Eye (tissue), 1 donor: ENCODE data around the gene AVEN.
"Not testable (repeated sequence)": the region's sequence is repeated elsewhere in the genome, so short reads cannot be mapped to it uniquely, and the experiment has no call there.

Experiments used
- DNase-seq: peaks from one replicate; pipeline ENCODE4 v3.0.0-alpha.2; 2015

The AVEN gene, protein sequence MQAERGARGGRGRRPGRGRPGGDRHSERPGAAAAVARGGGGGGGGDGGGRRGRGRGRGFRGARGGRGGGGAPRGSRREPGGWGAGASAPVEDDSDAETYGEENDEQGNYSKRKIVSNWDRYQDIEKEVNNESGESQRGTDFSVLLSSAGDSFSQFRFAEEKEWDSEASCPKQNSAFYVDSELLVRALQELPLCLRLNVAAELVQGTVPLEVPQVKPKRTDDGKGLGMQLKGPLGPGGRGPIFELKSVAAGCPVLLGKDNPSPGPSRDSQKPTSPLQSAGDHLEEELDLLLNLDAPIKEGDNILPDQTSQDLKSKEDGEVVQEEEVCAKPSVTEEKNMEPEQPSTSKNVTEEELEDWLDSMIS

GRCh38 chr15:34038871-34039789 lies at the start of gene AVEN:
Gene AVEN (minus strand): TSS chr15:34039204. CDS start chr15:34039046, 158 bp downstream.
- DNase-seq: peak; percentile 78

- DNase-seq: no peak
Observed at GRCh38 chr15:34085746-34086145, 46.7 kb upstream of the AVEN start.

- no peak for DNase-seq
Observed at GRCh38 chr15:34084086-34084485, 45.1 kb upstream of the AVEN start.

GRCh38 chr15:34079904-34080303 lies 40.9 kb upstream of the AVEN start:
- no peak for DNase-seq

GRCh38 chr15:34078900-34079299 lies 39.9 kb upstream of the AVEN start:
- no peak for DNase-seq

DNA sequence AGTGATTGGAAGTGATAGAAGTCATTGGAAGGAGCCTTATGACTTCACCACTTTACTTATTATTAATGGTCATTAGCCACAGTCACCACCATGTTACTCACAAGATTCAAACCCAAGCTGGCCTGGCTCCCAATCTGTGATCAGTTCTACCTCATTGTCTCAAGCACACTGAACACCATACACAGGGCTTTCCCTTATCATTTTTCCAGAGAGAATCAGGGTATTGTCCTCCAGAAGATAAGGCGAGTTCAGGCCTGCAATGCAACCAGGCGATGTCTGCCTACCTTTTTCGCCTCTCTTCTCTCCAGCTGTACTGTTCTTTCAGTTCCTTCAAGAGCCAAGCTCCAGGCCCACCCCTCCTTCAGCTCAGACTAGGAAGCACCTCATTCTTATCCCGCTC lies 37.8 kb upstream of the AVEN start:
- no peak for DNase-seq

- no peak for DNase-seq
Observed at GRCh38 chr15:34070003-34070402, 31.0 kb upstream of the AVEN start.

DNA sequence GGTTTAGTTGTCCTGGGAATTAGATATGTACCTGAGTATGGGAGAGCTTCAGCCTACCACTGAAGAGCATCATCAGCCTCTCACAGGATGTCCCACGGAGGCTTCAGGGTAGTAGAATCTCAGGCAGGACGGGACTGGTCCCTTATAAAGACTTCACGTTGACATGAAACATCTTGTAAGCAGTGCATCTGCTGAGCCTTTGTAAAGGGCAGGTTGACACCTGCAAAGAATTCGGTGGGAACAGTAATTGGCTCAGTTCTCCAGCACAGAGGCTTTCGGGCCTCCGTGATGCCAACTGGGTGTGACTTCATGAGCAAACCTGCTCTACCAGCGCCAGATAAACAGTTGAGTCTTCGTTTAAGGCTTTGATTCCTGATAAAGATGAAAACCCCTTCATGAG lies 26.9 kb upstream of the AVEN start:
- DNase-seq: no peak

DNA sequence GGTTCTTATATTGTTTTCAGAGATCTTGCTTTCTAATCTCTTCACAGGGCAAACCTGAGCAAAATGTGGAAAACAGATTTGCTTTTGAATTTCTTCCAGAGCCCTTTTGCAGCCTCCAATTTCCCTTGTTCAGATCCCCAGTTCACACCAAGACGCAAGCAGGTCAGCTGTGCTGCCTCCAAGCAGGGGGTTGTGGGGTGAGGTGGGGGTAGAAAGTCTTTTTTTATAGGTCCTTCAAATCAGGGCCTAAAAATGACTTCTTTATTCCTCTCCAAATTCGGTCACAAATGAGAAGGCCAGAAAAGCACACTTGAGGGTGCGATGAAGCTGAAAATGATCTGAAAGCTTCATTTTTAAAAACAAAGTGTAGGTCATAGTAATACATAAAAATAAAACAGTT lies 26.3 kb upstream of the AVEN start:
- DNase-seq: no peak

- DNase-seq: no peak
Observed at GRCh38 chr15:34064438-34064837, 25.4 kb upstream of the AVEN start.

DNA sequence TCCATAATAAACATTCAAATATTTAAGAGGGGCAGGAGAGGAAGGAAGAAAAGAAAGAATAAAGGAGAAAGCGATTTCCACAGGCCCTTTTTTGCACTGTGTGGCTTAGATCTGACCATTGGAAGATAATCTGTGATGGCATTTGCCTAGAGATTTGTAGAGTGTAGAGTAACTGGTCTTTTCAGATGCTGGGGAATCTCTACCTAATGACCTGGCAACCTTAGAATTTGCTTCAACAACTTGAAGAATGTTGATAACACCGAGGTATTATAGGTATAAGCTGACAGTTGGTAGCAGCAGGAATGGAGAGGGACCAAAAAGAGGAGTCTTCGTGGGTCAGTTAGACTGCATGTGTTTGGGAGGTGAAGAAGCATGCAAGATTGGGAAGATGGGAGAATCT lies 20.9 kb upstream of the AVEN start:
- DNase-seq: no peak

GRCh38 chr15:34059476-34059875 lies 20.5 kb upstream of the AVEN start:
- DNase-seq: no peak

DNA sequence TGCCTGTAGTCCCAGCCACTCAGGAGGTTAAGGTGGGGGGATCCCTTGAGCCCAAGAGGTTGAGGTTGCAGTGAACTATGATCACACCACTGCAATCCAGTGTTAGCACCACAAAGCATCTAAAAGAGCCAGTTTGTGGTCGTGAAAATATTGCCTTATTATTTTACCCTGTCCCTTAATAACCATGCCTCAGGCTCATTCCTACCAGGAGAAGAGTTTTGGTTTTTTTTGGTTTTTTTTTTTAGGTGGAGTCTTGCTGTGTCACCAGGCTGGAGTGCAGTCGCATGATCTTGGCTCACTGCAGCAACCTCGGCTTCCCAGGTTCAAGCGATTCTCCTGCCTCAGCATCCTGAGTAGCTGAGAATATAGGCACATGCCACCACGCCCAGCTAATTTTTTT lies 17.9 kb upstream of the AVEN start:
- DNase-seq: no peak

- DNase-seq: no peak
Observed at GRCh38 chr15:34055868-34056595, 17.0 kb upstream of the AVEN start.

DNA sequence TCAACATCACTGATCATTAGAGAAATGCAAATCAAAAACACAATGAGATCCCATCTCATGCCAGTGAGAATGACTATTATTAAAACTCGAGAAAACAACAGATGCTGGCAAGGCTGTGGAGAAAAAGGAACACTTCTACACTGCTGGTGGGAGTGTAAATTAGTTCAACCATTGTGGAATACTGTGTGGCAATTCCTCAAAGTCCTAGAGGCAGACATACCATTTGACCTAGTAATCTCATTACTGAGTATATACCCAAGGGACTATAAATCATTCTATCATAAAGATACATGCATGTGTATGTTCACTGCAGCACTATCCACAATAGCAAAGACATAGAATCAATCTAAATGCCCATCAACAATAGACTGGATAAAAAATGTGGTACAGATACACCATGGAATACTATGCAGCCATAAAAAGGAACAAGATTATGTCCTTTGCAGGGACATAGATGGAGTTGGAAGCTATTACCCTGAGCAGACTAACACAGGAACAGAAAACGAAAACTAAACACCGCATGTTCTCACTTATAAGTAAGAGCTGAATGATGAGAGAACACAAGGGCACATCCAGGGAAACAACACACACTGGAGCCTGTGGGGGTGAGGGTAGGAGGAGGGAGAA lies 15.2 kb upstream of the AVEN start:
- DNase-seq: no peak

DNA sequence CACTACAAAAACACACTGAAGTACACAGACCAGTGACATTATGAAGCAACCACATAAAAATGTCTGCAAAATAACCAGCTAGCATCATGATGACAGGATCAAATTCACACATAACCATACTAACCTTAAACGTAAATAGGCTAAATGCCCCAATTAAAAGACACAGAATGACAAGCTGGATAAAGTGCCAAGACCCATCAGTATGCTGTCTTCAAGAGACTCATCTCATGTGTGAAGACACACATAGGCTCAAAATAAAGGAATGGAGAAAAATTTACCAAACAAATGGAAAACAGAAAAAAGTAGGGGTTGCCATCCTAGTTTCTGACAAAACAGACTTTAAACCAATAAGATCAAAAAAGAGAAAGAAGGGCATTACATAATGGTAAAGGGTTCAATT lies 11.4 kb upstream of the AVEN start:
- not testable (repeated sequence) for DNase-seq

DNA sequence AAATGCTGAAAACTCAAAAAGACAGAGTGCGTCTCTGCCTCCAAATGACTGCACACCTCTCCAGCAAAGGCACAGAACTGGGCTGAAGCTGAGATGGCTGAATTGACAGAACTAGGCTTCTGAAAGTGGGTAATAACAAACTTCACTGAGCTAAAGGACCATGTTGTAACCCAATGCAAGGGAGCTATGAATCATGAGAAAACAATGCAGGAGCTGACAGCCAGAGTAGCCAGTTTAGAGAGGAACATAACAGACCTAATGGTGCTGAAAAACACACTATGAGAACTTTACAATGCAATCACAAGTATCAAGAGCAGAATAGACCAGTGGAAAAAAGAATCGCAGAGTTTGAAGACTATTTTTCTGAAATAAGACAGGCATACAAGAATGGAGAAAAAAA lies 10.1 kb upstream of the AVEN start:
- DNase-seq: no peak

DNA sequence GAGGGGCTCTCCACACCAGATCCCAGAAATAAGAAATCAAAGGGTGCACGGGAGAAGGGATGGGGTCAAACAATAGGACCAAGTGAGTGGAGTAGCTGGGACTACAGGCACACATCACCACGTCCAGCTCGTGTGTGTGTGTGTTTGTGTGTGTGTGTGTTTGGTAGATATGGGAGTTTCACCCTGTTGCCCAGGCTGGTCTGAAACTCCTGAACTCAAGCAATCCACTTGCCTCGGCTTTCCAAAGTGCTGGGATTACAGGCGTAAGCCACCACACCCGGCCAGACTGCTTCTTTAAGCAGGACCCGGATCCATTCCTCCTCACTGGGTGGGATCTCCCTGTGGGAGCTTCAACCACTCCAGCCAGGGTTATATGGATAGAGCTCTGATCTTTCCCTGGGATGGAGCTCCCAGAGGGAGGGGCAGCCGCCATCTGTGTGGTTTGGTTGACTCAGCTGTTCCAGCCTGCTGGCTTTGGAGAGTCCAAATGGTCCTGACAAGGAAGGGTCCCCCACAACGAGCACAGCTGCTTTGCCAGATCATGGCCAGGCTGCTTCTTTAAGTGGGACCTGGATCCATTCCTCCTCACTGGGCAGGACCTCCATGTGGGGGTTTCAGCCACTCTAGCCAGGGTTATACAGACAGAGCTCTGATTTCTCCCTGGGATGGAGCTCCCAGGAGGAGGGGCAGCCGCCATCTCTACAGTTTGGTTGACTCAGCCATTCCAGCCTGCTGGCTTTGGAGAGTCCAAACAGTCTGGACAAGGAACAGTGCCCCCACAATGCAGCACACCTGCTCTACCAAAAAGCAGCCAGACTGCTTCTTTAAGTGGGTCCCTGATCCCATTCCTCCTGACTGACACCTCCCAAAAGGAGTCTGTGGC lies 9.1 kb upstream of the AVEN start:
- DNase-seq: no peak

DNA sequence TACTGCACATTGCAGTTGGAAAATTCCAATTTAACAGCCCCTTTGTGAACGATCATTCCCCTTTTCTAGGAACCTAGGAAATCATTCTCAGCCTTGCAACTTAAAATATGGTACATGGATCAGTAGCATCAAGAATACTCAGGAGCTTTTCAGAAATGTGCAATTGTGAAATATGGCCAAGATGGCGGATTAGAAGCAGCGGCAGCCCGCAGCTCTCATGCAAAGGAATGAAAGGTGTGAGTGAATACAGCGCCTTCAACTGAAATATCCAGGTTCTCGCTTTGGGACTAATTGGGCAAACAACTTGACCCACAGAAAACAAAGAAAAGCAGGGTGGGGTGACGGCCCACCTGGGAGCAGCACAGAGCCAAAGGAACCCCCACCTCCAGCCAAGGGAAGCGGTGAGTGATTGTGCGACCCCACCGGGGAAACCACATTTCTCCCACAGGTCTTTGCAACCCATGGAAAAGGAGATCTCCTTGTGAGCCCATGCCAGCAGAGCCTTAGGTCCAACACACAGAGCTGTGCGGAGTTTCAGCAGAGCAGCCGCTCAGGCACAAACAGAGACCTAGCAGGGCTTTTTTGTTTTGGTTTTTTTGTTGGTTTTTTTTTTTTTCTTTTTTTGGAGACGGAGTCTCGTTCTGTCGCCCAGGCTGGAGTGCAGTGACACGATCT lies 7.6 kb upstream of the AVEN start:
- no peak for DNase-seq

DNA sequence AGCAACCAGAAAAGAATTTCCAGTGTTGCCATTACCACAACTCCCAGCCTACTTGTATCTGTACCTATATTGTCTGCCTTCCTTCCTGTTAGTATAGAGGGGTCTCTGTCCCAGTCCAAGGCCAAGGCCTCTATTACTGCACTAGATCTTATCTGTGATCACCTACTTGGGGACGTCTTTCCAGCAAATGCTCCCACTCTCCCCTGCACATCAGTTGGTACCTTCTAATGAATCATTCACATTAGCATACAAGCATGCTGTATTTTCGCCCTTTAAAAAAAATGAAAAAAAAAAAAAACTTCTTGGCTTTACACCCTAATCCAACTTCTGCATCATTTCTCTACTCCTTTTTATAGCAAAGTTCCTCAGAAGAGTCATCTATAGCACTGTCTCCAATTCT lies 4.8 kb upstream of the AVEN start:
- no peak for DNase-seq

- DNase-seq: no peak
Observed at GRCh38 chr15:34043391-34043790, 4.4 kb upstream of the AVEN start.

DNA sequence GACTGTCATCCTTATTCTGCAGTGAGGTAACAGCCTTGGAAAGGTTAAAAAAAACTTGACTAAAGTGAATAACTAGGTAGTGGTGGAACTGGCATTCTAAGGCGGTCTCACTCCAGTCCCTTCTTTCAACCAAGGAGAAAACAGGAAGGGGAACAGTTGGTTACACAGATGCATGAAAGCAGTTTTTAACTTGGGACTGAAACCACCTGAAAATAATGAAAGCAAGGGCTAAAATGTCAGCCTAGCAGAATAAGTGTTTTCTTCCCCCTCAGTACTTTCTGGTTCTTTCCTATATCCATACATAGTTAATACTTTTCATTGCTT lies 748 bp upstream of the AVEN start:
- no peak for DNase-seq
